COLO829 (cell line): ENCODE data around the gene TXNDC15.
"Not testable (repeated sequence)": the region's sequence is repeated elsewhere in the genome, so short reads cannot be mapped to it uniquely, and the experiment has no call there.

ENCODE experiments used
- DNase-seq: peaks from one replicate; pipeline ENCODE4 v3.0.0; 2012; ENCODE audit warnings: low spot score

The TXNDC15 gene

DNA sequence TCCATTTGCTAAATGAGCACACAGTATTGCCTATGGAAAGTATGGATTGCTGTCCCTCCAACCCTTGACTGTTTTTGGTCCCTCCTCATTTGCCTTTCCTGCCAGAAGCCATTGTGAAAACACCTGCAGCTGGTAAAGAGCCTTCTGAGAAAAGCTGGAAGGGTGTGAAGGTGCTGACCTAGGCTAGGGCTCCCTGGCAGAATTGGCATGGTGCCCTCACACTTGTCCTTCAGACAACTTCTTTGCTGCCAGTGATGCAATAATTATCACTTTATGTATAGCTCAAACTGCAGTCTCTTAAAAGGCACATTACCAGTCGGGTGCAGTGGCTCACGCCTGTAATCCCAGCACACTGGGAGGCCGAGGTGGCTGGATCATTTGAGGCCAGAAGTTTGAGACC, 4.2 kb downstream of the TXNDC15 start:
- DNase-seq: no peak

- no peak for DNase-seq
These were observed 5.3 kb downstream of the TXNDC15 start for GRCh38 chr5:134879456-134879855.

- not testable (repeated sequence) for DNase-seq
These were observed 6.8 kb downstream of the TXNDC15 start for GRCh38 chr5:134880937-134881336.

GRCh38 chr5:134881711-134882110, 7.5 kb downstream of the TXNDC15 start:
- not testable (repeated sequence) for DNase-seq

- no peak for DNase-seq
These were observed 13.5 kb downstream of the TXNDC15 start for GRCh38 chr5:134887593-134888159.

DNA sequence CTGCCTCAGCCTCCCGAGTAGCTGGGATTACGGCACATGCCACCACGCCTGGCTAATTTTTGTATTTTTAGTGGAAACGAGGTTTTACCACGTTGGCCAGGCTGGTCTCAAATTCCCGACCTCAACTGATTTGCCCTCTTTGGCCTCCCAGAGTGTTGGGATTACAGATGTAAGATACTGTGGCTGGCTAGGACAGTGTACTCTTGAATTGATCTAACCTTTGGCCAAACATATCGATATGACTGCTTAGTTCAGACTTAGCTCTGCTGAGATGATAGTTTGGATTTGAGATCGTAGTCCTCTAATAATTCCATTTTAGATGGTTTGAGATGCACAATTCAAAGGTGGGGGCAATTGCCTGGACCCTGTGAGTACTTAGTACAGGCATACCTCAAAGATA, 15.2 kb downstream of the TXNDC15 start:
- no peak for DNase-seq

GRCh38 chr5:134891473-134891872, 17.3 kb downstream of the TXNDC15 start:
- no peak for DNase-seq

DNA sequence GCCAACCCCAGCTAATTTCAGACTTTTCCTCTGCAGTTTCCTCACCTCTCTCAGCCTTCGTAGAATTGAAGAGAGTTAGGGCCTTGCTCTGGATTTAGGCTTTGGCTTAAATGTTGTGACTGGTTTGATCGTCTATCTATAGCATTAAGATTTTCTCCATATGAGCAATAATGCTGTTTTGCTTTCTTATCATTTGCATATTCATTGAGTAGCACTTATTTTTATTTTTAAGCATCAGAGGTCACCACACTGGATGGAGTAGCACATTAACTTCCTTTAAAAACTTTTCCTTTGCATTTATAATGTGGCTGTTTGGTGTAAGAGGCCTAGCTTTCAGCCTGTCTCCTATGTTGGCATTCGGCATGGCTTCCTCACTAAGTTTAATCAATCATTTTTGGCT, 18.1 kb downstream of the TXNDC15 start:
- DNase-seq: no peak

DNA sequence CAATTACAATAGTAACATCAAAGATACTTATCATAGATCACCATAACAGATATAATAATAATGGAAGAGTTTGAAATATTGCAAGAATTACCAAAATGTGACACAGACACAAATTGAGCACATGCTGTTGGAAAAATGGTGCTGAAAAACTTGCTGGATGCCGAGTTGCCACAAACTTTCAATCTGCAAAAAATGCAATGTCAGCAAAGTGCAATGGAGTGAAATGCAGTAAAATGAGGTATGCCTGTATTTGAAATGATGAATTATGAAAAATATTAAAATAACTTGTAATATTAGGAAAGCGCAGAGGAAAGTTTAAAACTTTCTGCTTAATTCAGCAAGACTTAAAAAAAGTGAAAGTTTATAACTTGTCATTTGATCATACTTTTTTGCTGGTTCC, 18.8 kb downstream of the TXNDC15 start:
- no peak for DNase-seq

GRCh38 chr5:134893748-134894505, 19.8 kb downstream of the TXNDC15 start:
- DNase-seq: no peak

- no peak for DNase-seq
These were observed 28.1 kb downstream of the TXNDC15 start for GRCh38 chr5:134902071-134902801.

DNA sequence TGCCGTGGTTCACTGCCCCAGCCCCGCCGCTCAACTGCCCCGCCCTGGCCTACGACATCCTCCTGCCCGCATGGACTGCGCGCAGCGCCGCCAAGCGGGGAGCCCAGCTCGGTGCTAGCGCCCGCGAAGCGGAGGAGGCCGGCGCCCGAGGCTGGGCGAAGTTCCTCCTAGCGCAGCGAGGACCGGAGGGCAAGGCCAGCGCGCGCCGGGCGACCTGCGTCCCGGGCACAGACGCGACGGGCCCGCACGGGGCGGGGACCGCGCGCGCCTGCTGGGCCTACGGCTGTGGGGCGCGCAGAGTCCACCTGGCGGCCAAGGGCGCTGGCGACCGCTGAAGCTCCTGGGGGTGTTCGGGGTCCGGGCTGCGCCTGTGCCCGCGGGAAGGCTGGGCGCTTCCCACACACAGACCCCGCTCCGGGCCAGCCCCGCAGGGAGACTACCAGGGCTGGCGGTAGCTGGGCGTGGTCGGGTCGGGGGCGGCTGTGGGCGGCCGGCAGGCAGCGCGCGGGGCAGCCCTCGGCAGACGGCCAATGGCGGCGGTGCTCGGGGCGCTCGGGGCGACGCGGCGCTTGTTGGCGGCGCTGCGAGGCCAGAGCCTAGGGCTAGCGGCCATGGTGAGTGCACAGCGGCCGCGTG, 30.6 kb downstream of the TXNDC15 start, which contains the start of gene PCBD2:
Gene PCBD2 (plus strand): TSS at position 522 of the 636 bp plus-strand sequence. CDS start 9 bp downstream, at position 531.
- DNase-seq: peak; percentile 45

- DNase-seq: peak; percentile 15
These were observed 31.2 kb downstream of the TXNDC15 start for GRCh38 chr5:134905246-134905996.

- no peak for DNase-seq
These were observed 32.6 kb downstream of the TXNDC15 start for GRCh38 chr5:134906811-134907210.

DNA sequence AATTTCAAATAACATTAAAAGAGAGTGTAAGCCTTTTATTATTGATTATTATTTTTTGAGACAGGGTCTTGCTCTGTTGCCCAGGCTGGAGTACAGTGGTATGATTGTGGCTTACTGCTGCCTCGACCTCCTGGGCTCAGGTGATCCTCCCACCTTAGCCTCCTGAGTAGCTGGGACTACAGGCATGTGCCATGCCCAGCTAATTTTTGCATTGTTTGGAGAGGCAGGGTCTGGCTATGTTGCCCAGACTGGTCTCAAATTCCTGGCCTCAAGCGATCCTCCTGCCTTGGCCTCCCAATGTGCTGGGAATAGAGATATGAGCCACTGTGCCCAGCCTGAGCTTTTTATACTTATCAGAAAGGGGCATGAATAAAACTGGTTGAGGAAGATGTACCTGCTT, 36.6 kb downstream of the TXNDC15 start:
- DNase-seq: not testable (repeated sequence)

DNA sequence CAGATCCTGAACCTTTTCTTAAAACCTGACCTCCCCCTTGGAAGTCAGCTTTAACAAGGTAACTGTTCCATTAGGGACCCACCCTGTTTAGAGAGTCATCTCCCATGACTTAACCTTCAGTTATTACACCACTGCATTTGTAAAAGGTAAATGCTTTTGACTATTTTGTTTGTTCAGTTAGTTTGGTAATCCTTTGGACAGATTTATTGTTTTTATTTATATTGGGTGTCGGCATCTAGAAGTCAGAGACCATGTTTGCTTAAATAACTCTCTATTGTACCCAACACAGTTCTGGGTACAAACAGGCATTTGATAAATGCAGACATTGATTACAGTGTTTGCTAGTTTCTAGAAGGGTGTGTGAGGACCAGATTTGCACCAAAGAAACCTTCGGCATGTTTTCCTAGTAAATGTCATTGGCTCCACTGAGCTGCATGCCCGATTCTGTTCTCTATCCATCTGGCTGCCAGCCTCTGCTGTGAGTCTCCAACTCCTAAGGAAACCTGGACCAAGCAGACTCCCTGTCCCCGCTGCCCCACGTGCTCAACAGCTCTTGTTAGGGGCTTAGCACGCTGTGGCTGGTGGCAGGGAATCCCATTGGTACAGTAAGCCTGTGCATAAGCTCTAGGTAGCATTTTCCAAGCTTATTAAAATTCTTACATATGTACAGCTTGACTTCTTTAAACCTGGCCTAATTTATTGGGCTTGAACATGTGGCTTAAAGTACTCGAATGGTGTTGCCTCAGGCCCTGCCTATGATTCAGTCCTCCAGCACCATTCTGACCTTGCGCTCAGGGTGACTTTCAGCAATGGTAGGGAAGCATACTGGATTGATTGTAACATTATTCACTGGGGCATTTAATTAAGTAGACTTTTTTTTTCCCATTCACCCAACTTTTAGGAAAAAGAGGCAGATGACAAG, 37.4 kb downstream of the TXNDC15 start:
- DNase-seq: no peak

- no peak for DNase-seq
These were observed 39.1 kb downstream of the TXNDC15 start for GRCh38 chr5:134913254-134913653.

DNA sequence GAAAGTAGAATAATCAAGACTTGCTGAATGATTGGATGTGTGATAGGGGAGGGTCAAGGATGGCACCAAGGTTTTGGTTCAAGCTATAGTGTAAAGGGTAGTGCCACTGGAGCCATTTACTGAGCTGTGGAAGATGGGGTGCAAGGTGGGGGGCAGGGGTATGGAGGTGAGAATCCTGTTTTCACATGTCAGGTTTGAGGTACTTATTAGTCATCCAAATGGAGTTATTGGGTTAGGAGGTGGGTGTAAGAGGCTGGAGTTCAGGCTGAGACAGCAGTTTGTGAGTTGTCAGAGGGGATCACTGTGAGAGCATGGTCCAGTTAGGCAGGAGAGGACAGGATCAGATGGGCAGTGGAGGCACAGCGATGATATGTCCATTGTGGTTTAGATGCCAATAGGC, 39.6 kb downstream of the TXNDC15 start:
- DNase-seq: no peak

DNA sequence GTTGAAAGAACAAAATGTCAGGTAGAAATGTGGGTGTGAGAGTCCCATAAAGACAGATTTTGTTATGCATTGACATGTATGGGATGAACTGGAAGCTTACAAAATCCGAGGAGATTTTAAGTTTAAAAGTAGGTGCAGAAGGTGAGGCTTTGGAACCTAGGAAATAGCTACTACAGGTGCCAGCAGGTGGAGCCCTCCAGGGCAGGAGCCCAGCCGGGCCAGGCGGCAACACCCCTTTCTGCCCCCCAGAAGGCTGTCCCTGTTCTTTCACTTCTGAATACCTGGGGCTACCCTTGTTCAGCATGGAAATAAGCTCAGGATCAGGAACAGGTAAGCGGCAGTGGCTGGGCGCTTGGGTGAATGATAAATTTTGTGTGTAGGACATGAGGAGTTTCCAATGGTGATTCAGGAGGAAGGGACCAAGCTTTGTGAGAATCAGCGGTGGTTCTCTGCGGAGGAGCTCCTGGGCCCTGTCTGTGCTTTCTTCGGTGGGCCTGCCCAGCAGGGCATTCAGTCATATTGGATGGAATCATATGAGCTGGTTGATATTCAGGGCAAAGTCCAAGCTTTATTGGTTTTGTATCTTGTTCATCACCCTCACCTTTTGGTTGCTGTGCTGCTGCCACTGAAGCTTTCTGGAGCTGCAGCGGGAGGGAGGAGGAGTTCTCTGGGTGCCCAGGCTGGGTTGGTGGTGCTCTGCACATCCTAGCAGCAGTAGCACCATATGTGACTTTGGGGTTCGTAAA, 43.1 kb downstream of the TXNDC15 start:
- no peak for DNase-seq

DNA sequence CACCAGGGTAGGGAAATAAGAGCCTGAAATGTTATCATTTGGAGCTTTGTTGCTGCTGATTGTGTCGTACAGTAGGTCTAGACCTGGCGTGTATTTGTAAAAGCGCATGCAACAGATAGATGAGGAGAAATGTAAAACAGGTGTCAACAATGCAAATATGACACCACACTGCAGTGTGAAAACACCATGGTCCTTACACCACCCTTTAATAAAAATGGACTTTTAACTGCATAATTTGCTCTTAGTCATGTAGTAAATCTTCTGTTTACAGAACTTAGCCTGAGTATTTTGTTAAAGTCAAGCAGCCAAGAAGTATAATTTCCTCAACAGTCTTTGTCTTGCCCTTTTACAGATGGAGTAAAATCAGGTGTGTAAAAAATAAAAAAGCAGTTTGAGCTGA, 44.7 kb downstream of the TXNDC15 start:
- no peak for DNase-seq
